ENCODE measurements around the gene PODNL1.

The PODNL1 gene

DNA sequence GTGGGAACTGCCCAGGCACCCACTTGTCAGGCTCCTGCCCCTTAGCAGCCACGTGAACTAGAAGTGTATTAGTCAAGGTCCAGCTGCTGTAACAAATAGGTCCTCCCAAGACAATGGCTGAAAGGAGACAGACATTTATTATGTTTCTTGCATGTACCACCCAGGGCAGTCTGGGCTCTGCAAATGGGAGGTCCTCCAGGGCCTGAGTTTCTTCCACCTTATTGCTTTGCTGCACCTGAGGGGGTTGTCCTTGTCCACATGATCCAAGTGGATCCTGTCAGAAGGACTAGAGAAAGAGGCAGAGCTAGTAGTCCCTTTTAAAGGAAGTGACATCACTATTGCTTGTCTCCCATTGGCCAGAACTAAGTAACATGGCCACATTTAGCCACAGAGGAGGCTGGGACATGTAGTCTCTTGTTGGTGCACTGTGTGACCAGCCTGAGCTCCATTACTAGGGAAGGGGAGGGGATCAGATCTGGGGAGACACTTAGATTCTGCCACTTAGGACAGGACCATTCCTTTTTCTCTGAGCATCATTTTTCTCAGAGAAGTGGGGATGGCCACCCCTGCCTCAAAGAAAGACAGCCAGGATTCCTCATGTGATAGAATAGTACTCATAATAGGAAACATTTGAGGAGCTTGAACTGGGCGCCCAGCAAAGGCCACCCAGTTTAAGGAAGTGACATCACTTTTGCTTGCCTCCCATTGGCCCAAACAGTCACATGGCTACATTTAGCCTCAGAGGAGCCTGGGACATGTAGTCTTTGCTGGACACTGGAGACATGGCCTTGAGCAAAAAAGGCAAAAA, 17.1 kb downstream of the PODNL1 start:
- H3K27ac ChIP-seq: no peak overlapping the region
- TF ChIP-seq, protein P1, sequence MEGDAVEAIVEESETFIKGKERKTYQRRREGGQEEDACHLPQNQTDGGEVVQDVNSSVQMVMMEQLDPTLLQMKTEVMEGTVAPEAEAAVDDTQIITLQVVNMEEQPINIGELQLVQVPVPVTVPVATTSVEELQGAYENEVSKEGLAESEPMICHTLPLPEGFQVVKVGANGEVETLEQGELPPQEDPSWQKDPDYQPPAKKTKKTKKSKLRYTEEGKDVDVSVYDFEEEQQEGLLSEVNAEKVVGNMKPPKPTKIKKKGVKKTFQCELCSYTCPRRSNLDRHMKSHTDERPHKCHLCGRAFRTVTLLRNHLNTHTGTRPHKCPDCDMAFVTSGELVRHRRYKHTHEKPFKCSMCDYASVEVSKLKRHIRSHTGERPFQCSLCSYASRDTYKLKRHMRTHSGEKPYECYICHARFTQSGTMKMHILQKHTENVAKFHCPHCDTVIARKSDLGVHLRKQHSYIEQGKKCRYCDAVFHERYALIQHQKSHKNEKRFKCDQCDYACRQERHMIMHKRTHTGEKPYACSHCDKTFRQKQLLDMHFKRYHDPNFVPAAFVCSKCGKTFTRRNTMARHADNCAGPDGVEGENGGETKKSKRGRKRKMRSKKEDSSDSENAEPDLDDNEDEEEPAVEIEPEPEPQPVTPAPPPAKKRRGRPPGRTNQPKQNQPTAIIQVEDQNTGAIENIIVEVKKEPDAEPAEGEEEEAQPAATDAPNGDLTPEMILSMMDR (conservative IDR thresholded peaks at IDR 0.05): no peak

DNA sequence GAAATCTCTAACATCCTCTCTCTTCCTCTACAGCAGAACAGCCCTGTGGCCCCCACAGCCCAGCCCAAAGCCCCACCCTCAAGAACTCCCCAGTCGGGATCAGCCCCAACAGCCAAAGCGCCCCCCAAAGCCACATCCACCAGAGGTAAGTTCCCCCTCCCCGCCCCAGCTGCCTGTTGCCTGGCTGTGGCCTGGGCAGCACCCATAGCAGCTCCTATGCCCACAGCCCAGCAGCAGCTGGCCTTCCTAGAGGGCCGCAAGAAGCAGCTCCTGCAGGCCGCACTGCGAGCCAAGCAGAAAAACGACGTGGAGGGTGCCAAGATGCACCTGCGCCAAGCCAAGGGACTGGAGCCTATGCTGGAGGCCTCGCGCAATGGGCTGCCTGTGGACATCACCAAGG, 17.7 kb downstream of the PODNL1 start:
- no peak overlapping the region for H3K27ac ChIP-seq
- TF ChIP-seq, protein P1 (conservative IDR thresholded peaks at IDR 0.05): no peak

GRCh38 chr19:13918726-13919411, 19.3 kb downstream of the PODNL1 start:
- H3K27ac ChIP-seq: no peak overlapping the region
- TF ChIP-seq, protein P1 (conservative IDR thresholded peaks at IDR 0.05): no peak

DNA sequence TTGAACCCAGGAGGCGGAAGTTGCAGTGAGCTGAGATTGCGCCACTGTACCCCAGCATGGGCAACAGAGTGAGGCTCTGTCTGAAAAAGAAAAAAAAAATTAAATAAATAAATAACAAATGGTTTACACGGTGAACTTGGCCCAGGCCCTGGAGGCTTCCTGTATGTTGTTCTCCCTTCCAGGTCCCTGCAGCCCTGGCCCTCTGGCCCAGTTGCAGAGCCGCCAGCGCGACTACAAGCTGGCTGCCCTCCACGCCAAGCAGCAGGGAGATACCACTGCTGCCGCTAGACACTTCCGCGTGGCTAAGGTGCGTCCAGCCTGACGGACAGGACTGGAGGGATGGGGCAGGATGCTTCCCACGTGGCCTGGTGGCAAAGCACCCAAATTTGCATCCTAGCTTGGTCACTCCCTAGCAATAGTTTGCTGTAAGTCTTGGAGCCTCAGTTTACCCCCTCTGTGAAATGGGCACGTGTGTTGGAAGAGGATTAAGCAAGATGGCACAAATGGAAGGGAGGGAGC, 20.3 kb downstream of the PODNL1 start:
- H3K27ac ChIP-seq: peak overlapping the region; percentile 18; the same call in 1 of the 2 replicates
- TF ChIP-seq, protein P1 (conservative IDR thresholded peaks at IDR 0.05): no peak

DNA sequence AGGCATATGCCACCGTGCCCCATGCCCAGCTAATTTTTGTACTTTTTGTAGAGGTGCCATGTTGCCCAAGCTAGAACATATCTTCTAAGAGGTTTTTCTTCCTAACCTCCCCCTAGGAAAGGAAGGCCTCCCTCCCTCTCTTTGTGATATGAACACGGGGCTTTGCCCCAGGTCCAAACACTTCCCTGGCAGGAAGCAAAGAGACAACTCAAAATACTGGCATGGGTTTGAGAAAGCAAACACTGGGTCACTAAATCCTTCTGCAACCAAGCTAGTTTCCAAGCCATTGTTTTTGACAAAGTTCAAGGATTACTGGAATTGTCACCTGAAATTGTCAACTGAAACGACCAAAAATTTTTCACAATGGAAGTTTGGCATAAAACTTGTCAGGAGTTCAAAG, 23.4 kb downstream of the PODNL1 start:
- H3K27ac ChIP-seq: no peak overlapping the region
- TF ChIP-seq, protein P1 (conservative IDR thresholded peaks at IDR 0.05): no peak

GRCh38 chr19:13913352-13913751, 24.9 kb downstream of the PODNL1 start:
- no peak overlapping the region for H3K27ac ChIP-seq
- TF ChIP-seq, protein P1 (conservative IDR thresholded peaks at IDR 0.05): no peak

- H3K27ac ChIP-seq: no peak overlapping the region
- TF ChIP-seq, protein P1 (conservative IDR thresholded peaks at IDR 0.05): no peak
Measured at GRCh38 chr19:13909430-13909829, 28.8 kb downstream of the PODNL1 start.

Measured in VCaP (cell line).